Keratinocyte (primary cell): ENCODE measurements around the gene WNK2. TPM values are rescaled to one million over a fixed set of nuclear protein-coding genes. Genes with fewer than 3 reads are reported as not detected.

ENCODE experiments used
- DNase-seq: peaks from one replicate; pipeline ENCODE4 v3.0.0-alpha.2; 2011; ENCODE audit warnings: low read depth, missing footprints, low spot score
- FAIRE-seq: peaks from 2 replicates; lab custom pipeline; 2011; peaks lifted over from hg19 to GRCh38; lab: Jason Lieb, UNC
- H2AFZ ChIP-seq: 2 replicates; pipeline ENCODE4 v1.6.0; 2012; ENCODE audit warnings: low read length, control low read depth, inconsistent platforms; ENCODE audit not compliant: control insufficient read depth
- H3K27ac ChIP-seq: 2 replicates; pipeline ENCODE4 v1.5.1; 2011; ENCODE audit warnings: low read length; ENCODE audit not compliant: control insufficient read depth, insufficient read depth
- H3K27me3 ChIP-seq: 3 replicates; pipeline ENCODE4 v1.6.0; 2011; ENCODE audit warnings: low read length; ENCODE audit not compliant: control insufficient read depth, insufficient read depth; ENCODE audit errors: extremely low read depth
- H3K36me3 ChIP-seq, 2 experiments: 2 replicates in 1 of 2; 3 replicates in 1 of 2; pipeline ENCODE4 v1.5.1; 2011; ENCODE audit warnings: low read length in 2 of 2, mild to moderate bottlenecking in 1 of 2; ENCODE audit not compliant: control insufficient read depth in 2 of 2, insufficient read depth in 2 of 2; ENCODE audit errors: extremely low read depth in 1 of 2
- H3K4me1 ChIP-seq: 3 replicates; pipeline ENCODE4 v1.5.1; 2011; ENCODE audit warnings: low read length; ENCODE audit not compliant: control insufficient read depth, insufficient read depth; ENCODE audit errors: extremely low read depth
- H3K4me2 ChIP-seq: 3 replicates; pipeline ENCODE4 v1.6.0; 2011; ENCODE audit warnings: low read depth, low read length; ENCODE audit not compliant: control insufficient read depth, insufficient read depth; ENCODE audit errors: extremely low read depth
- H3K4me3 ChIP-seq, 3 experiments: fragments of 200-600 bp in 1 of 3; sonication (generic) in 1 of 3; 2 replicates in 2 of 3; 3 replicates in 1 of 3; pipeline ENCODE4 v1.5.1; 2011 to 2016; ENCODE audit warnings: low read length in 3 of 3, mild to moderate bottlenecking in 3 of 3, control low read depth in 2 of 3, inconsistent platforms in 1 of 3, low read depth in 1 of 3, mixed read lengths in 1 of 3, mixed run types in 1 of 3, moderate library complexity in 1 of 3; ENCODE audit not compliant: control insufficient read depth in 2 of 3, insufficient read depth in 2 of 3; ENCODE audit errors: extremely low read depth in 1 of 3
- H3K79me2 ChIP-seq: 2 replicates; pipeline ENCODE4 v1.6.0; 2012; ENCODE audit warnings: low read length; ENCODE audit not compliant: control insufficient read depth, insufficient read depth
- H3K9ac ChIP-seq: 3 replicates; pipeline ENCODE4 v1.6.0; 2011; ENCODE audit warnings: low read length; ENCODE audit not compliant: control insufficient read depth, insufficient read depth; ENCODE audit errors: extremely low read depth
- H3K9me1 ChIP-seq: 3 replicates; pipeline ENCODE4 v1.6.0; 2011; ENCODE audit warnings: low read length; ENCODE audit not compliant: control insufficient read depth, insufficient read depth; ENCODE audit errors: extremely low read depth
- H3K9me3 ChIP-seq: 2 replicates; pipeline ENCODE4 v1.5.1; 2012; ENCODE audit warnings: low read depth, low read length; ENCODE audit not compliant: control insufficient read depth
- H4K20me1 ChIP-seq: 3 replicates; pipeline ENCODE4 v1.6.0; 2011; ENCODE audit warnings: low read length; ENCODE audit not compliant: control insufficient read depth, insufficient read depth; ENCODE audit errors: extremely low read depth
- EZH2 ChIP-seq: IDR thresholded peaks from one replicate; pipeline ENCODE4 v1.6.1; 2012; ENCODE audit warnings: inconsistent platforms, mild to moderate bottlenecking, low read length, moderate library complexity
- dilution Hi-C: fragments of 300-500 bp; cut with MboI; formaldehyde crosslinking; loops from one replicate; pipeline ENCODE4 v1.7.0; 2020; ENCODE audit warnings: low sequenced_read_pairs; ENCODE audit not compliant: extremely low pct_ligation_motif_present
- polyA plus RNA-seq, 5 experiments: library from polyadenylated mRNA; depleted of rRNA in 3 of 5; stranded (reverse) in 3 of 5; stranded (forward) in 1 of 5; unstranded in 1 of 5; fragments of >200 nt; gene quantifications; 1 replicate in 1 of 5; 2 replicates in 3 of 5; 3 replicates in 1 of 5; pipeline versions ENCODE4 v1.2.1 to v1.2.3, GENCODE V29; 2011 to 2012; ENCODE audit warnings: missing spikeins in 2 of 5, low read depth in 1 of 5, low replicate concordance in 1 of 5
- TF ChIP-seq, protein P1 (sequence below), 3 experiments: IDR thresholded peaks in 1 of 3; conservative IDR thresholded peaks in 1 of 3; optimal IDR thresholded peaks in 1 of 3; 2 replicates in 2 of 3; 3 replicates in 1 of 3; pipeline versions ENCODE3 to v1.5.1; 2011; ENCODE audit warnings: low read length in 3 of 3, mild to moderate bottlenecking in 3 of 3, moderate library complexity in 2 of 3, control low read depth in 1 of 3, inconsistent platforms in 1 of 3; ENCODE audit not compliant: insufficient read depth in 2 of 3; ENCODE audit errors: extremely low read depth in 1 of 3

The WNK2 gene
- polyA plus RNA-seq, 1 donor (not counting 4 experiments of a cell fraction or from before 2014, with no cell fraction given): not detected

DNA sequence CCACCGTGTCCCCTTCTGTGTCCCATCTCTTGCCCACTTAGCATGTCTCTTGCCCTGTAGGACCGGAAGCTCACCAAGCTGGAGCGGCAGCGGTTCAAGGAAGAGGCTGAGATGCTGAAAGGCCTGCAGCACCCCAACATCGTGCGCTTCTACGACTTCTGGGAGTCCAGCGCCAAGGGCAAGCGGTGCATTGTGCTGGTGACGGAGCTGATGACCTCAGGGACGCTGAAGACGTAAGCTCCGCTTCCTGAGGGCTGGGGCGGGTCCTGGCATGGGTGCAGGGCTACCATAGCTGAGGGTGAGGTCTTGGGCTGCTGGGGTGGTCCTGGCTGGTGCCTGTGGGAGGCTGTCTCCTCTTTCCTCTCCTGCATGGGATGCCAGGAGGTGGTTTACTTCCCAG is 45.7 kb downstream of the WNK2 start:
- dilution Hi-C loops: no loop called here

DNA sequence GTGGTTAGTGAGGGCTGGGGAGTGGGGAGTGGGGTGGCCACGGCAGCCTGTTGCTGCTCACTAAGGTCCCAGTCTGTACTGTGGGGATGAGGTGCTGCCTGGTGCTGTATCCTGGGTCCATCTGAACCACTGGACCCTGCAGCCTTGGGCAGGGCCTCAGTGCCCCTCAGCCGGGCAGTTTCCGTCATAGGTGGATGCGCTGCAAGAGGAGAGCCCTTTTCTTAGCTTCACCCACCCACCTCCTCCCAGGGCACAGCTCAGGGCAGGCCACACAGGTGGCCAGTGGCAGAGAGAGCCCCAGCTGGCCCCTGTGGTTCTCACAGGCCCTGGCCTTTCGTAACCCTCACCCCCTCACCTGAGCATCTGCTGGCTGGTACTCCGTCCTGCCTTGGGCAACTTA is 46.2 kb downstream of the WNK2 start:
- Histone ChIP-seq H3K4me3 (no peak overlapping the region), H3K4me2 (no peak overlapping the region), H3K9me1 (no peaks in the 10 kb centered on the region), H4K20me1 (no peaks in the 10 kb centered on the region), H3K79me2 (no peaks in the 10 kb centered on the region), H3K4me1 (peaks cover under 1% of the 10 kb centered on the region), H3K36me3 (no peaks in the 10 kb centered on the region), H3K27me3 (peaks cover 48% of the 10 kb centered on the region), H2AFZ (no peak overlapping the region), H3K9me3 (no peaks in the 10 kb centered on the region), H3K27ac (no peak overlapping the region), H3K9ac (no peak overlapping the region)
- DNase-seq (no peak), FAIRE-seq (no peak)
- dilution Hi-C loops: no loop called here
- no peak for TF ChIP-seq EZH2
- TF ChIP-seq, protein P1, sequence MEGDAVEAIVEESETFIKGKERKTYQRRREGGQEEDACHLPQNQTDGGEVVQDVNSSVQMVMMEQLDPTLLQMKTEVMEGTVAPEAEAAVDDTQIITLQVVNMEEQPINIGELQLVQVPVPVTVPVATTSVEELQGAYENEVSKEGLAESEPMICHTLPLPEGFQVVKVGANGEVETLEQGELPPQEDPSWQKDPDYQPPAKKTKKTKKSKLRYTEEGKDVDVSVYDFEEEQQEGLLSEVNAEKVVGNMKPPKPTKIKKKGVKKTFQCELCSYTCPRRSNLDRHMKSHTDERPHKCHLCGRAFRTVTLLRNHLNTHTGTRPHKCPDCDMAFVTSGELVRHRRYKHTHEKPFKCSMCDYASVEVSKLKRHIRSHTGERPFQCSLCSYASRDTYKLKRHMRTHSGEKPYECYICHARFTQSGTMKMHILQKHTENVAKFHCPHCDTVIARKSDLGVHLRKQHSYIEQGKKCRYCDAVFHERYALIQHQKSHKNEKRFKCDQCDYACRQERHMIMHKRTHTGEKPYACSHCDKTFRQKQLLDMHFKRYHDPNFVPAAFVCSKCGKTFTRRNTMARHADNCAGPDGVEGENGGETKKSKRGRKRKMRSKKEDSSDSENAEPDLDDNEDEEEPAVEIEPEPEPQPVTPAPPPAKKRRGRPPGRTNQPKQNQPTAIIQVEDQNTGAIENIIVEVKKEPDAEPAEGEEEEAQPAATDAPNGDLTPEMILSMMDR (optimal IDR thresholded peaks at IDR 0.05 in 1 of 3, IDR thresholded peaks at IDR 0.05 in 1 of 3, conservative IDR thresholded peaks at IDR 0.05 in 1 of 3; ENCODE audit: extremely low read depth in 1 of 3, insufficient read depth in 2 of 3, low read length in 3 of 3): no peak

More for the DNA sequence above, 45.7 kb downstream of the WNK2 start:
- peaks cover 46% of the 10 kb centered on the region for H3K27me3 ChIP-seq
- no peaks in the 10 kb centered on the region for H3K36me3 ChIP-seq
- H3K9ac ChIP-seq: no peak overlapping the region
- no peaks in the 10 kb centered on the region for H3K9me1 ChIP-seq
- H2AFZ ChIP-seq: no peak overlapping the region
- no peak for TF ChIP-seq EZH2
- TF ChIP-seq, protein P1 (optimal IDR thresholded peaks at IDR 0.05 in 1 of 3, IDR thresholded peaks at IDR 0.05 in 1 of 3, conservative IDR thresholded peaks at IDR 0.05 in 1 of 3; ENCODE audit: extremely low read depth in 1 of 3, insufficient read depth in 2 of 3, low read length in 3 of 3): no peak
- H3K9me3 ChIP-seq: no peaks in the 10 kb centered on the region
- H4K20me1 ChIP-seq: no peaks in the 10 kb centered on the region
- no peak overlapping the region for H3K4me3 ChIP-seq
- no peaks in the 10 kb centered on the region for H3K79me2 ChIP-seq
- no peak overlapping the region for H3K27ac ChIP-seq
- H3K4me2 ChIP-seq: no peak overlapping the region
- no peak for FAIRE-seq
- H3K4me1 ChIP-seq: peaks cover 5% of the 10 kb centered on the region
- no peak for DNase-seq
